Activated T-cell treated with anti-CD3 and anti-CD28 coated beads, Interleukin-2, amount 50 U/mL, for 48 hours (primary cell): ENCODE measurements around the gene TMEM205.
"Not testable (repeated sequence)": the region's sequence is repeated elsewhere in the genome, so short reads cannot be mapped to it uniquely, and the experiment has no call there.

Experiments used
- DNase-seq, 2 experiments: peaks; one replicate each; pipeline ENCODE4 v3.0.0-alpha.2; 2020

Gene TMEM205

DNA sequence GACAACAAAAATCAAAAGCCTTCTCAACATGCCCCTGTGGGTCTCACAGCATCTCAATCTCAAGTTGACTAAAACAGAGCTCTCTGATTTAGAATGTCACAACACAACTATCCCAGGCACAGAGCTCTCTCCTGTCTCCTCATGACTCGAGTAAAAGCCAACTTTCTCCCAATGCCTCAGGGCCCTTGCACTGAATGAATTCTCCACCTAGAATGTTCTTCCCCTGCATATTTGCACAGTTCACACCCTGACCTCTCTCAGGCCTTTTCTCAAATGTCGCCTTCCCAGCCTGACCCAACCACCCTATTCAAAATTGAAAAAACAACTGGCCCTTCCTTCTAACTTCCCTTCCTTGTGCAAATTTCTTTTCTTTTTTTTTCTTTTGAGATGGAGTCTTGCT, 24.7 kb upstream of the TMEM205 start:
- DNase-seq: no peak

GRCh38 chr19:11367528-11367927, 21.5 kb upstream of the TMEM205 start:
- DNase-seq: no peak

GRCh38 chr19:11365557-11366117, 19.6 kb upstream of the TMEM205 start:
- no peak for DNase-seq

DNA sequence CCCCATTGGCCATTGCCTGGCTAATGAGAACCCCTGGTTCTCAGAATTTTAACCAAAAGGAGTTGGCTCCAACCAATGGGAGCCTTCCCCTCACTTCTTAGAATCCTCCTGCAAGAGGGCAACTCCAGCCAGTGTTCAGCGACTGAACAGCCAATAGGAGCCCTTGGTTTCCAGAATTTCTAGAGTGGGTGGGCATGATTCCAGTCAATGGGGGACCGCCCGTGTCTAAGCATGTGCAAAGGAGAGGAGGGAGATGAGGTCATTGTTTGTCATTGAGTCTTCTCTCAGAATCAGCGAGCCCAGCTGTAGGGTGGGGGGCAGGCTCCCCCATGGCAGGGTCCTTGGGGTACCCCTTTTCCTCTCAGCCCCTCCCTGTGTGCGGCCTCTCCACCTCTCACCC, 18.9 kb upstream of the TMEM205 start:
- DNase-seq: no peak

DNA sequence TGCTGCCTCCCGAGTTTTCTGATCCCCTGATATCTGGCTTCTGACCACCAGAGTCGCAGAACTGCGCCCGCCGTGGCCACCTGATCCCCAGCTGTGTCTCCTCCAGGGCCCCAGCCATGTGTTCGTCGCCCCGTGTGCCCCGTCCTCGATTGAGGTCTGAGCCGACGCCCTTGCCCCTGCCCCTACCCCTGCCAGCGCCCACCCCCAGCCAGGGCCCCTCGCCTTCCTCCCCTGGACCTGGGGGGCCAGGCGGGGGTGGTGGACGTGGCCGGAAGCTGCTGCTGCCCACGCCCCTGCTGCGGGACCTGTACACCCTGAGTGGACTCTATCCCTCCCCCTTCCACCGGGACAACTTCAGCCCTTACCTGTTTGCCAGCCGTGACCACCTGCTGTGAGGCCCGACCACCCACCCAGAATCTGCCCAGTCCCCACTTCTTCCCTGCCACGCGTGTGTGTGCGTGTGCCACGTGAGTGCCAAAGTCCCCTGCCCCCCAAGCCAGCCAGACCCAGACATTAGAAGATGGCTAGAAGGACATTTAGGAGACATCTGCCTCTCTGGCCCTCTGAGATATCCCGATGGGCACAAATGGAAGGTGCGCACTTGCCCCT, 18.3 kb upstream of the TMEM205 start:
- no peak for DNase-seq

DNA sequence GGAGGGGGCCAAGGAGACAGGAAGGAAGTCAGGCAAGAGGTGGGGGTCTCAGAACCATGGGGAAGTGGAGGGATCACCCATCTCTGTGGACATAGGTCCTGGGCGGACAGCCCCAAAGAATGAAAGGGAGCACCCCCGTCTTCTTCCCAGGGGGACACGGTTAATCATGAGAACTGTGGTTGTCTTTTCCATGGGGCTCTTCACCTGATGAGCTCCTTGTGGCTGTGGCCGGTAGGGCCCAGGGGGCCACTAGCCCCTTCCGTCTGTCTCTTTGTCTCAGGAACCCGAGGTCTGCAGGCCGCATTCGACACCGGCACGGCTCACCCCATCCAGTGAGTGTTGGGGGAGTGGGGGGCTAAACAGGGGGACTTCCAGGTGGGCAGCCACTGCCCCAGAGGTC, 17.8 kb upstream of the TMEM205 start:
- DNase-seq: no peak

GRCh38 chr19:11361771-11362731, 16.0 kb upstream of the TMEM205 start:
- no peak for DNase-seq

DNA sequence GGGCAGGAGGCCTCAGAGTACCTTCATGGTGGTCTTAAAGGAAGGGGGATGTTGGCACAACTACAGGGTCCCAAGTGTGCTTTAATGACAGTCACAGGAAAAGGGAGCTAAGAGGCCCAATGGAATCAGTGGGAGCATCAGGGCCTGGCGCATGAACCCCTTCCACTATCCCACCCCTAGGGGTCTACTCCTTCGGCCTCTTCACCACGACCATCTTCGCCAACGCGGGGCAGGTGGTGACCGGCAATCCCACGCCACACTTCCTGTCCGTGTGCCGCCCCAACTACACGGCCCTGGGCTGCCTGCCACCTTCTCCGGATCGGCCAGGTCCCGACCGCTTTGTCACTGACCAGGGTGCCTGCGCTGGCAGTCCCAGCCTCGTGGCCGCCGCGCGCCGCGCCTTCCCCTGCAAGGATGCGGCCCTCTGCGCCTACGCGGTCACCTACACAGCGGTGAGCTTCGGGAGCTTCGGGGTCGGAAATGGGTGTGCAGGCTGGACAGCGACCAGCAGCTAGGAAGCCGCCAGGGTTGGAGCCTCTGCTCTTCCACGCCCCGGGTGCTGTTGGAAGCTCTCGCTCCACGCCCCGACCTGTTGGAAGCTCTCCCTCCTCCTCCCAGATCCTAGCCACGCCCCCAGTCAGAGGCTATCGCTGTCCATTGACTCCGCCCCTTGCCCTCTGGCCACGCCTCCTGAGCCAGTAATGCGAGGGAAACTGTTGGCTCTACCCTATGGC, 15.1 kb upstream of the TMEM205 start:
- DNase-seq: peak; percentile 52 to 57

DNA sequence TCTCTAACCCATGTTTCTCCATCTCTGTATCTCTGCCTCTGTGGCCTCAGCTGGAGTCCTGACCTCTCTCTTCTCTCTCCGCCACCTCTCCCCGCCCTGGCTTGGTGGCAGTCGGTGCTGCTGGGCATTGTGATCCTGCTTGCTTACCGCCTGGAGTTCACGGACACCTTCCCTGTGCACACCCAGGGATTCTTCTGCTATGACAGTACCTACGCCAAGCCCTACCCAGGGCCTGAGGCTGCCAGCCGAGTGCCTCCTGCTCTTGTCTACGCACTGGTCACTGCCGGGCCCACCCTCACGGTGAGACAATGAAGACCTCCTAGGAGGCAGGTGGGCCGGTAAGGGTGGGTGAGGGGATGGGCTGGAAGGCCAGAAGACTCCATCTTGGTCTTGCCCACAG, 13.4 kb upstream of the TMEM205 start:
- no peak for DNase-seq

DNA sequence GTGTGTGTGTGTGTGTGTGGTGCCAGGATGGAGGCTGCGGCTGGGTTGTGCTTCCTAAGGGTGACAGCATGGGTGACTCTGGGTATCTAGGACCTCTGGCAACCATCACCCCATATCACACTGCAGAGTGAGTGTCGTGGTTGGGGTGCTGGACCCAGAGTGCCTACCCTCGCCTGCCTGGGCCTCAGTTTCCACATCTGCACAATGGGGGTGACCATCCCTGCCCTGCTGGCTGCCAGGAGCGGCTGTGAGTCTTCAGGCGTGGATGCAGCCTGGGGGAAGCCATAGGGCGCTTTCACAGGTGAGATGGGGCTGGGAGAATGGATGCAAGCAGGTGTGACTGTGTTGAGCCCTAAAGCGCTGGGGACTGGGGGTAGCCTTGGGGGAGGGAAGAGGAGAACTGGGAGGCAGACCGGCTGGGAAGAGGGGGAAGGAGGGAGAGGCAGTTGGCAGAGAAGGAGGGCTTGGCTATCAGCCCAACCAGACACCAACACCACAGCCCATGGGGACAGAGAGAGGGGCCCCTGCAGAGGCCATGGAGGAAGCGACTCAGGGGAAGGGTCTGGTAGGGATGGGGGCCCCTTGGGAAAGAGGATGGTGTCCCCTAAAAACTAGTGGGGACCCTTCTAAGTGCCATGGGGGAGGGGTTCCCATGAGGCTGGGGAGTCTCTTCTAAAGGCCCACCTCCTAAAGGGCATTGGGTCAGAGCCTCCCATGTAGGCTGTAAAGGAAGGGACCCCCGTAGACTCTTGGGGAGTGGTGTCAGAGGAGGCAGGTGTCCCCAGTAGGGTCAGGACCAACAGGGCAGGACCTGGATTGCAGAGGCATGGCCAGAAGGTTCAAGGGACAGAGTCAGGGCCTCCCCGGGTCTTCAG, 10.8 kb upstream of the TMEM205 start:
- no peak for DNase-seq

- no peak for DNase-seq
These were observed 10.0 kb upstream of the TMEM205 start for GRCh38 chr19:11356074-11356397.

DNA sequence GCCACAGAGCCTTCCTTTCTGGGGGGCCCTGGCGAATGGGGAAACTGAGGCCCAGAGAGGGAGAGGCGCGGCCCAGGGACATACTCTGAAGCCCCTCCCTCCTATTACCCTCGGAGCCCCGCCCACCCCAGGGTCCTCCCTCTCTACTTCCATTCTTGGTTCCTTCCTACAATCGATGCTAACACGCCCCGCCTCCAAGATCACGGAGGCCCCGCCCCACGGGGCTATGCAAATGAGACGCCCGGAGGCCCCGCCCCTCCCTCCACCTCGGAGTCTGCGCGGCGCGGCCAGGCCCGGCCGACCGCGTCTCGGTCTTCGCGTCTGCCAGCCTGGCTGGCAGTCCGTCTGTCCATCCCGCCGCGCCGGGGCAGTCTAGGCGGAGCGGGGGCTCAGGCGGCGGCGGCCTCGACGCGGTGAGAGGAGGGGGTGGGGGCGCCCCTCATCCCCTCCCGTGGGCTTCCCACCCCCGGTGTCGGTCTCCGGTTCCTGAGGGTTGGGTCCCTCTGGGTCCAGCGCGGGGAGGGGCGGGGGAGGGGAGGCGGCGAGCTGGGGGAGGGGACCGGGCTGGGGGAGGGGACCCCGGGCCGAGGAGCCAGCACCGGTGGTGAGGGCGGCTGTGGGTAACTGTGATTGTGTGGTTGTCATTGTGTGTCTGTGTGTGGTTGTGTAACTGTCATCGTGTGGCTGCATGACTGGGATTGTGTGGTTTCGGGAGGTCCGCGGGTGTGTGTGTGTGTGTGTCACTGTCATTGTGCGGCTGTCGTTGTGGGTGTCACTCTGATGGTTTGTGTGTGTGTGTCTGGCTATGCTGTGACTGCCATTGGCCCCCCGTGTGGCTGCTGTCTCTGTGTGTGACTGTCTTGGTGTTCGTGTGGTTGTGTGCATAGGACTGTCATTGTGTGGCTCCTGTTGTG, 9.3 kb upstream of the TMEM205 start, which contains the start of gene PLPPR2:
Gene PLPPR2, plus strand, starts transcription at position 273 of the 914 bp plus-strand sequence. CDS start 2,242 bp downstream, outside the sequence.
- DNase-seq: peak; percentile 91 to 92

DNA sequence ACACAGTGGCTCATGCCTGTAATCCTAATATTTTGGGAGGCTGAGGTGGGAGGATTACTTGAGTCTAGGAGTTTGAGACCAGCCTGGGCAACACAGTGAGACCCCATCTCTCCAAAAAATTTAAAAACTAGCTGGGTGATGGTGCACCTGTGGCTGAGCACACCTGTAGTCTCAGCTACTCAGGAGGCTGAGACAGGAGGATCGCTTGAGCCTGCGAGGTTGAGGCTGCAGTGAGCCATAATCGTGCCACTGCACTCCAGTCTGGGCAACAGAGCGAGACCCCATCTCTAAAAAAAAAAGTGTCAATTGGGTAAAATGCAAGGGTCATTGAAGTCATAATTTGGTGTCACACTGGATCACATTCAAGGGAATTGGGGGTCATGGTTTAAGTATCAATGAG, 8.0 kb upstream of the TMEM205 start:
- DNase-seq: not testable (repeated sequence)

GRCh38 chr19:11349171-11349570, 3.1 kb upstream of the TMEM205 start:
- no peak for DNase-seq

- no peak for DNase-seq
These were observed 1.5 kb upstream of the TMEM205 start for GRCh38 chr19:11347546-11348039.

DNA sequence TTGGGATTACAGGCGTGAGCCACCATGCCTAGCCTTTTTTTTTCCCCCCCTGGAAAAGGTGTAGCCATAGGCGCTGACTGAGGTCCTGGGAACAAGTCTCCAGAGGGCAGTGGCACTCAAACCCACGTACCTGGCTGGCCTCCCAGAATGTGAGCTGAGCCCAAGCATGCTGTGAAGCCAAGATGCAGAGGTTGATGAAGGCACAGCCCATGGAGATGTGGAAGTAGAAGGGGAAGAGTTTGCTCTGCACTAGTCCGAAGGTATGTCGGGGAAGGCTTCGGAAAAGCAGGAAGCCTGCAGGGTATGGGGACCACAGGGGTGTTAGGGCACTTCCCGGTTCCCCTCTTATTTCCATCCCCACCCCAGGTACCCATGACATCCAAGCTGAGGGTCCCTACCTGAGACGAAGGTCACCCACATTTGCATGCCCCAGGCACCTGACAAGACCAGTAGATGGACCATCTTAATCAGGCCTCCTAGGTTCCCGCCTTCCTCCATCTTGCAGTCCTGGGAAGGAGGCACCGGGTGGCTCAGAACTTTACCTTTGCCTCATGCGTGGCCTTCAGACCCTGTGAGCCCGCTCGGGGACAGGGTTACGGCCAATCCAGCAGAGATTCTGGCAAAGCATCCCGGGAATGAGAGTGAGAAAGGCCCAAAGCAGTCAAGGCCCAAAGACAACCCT, 805 bp downstream of the TMEM205 start:
- DNase-seq: no peak

- DNase-seq: no peak
These were observed 3.6 kb downstream of the TMEM205 start for GRCh38 chr19:11342429-11342828.

GRCh38 chr19:11340099-11340467, 6.0 kb downstream of the TMEM205 start:
- DNase-seq: not testable (repeated sequence)

DNA sequence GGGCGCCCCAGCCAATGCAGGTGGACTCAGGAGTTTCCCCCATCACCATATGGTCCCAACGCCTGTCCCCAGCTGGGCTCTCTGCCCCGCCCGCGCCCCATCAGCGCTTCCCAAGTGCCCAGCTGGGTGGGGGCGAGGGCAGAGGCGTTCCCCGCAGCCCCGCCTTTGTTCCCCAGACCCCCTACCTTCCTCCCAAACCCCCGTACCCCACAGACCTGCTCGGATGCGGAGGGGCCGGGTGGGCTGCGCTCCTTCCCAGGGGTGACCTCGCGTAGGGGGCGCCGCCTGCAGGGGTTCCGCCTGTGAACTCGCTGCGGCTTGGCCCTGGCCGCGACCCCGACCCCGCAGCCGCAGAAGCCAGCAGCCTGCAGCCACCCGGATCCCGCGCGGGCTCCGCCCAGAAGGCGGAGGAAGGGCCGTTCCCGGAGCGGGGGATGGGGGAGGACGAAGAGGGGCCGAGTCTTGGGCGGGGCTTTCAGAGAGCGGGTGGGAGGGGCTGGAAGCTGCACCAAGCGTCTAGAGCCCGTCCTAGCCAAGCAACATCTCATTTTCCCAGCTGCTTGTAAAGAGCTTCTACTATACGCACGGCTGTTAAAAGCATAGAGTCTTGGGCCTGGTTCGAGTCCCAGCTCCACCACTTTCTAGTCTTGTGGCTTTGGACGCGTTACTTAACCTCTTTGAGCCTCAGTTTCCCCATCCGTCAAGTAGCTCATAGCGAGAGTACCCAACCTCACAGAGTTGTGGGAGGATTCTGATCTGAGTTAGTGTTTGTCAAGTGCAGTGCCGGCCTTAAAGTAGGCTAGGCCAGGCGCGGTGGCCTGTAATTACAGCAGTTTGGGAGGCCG, 6.6 kb downstream of the TMEM205 start, which contains the start of gene RAB3D:
Gene RAB3D, minus strand, starts transcription at position 404 of the 845 bp plus-strand sequence. CDS start 2,258 bp downstream, outside the sequence.
- DNase-seq: peak; percentile 87 to 90
